Measurements from ENCODE around the gene ODAD4.
"Not testable (repeated sequence)": the region's sequence is repeated elsewhere in the genome, so short reads cannot be mapped to it uniquely, and the experiment has no call there.

Gene ODAD4

GRCh38 chr17:41914358-41914766, 16.1 kb upstream of the ODAD4 start:
- no peak for DNase-seq

- no peak for DNase-seq
Measured at GRCh38 chr17:41915020-41915419, 15.4 kb upstream of the ODAD4 start.

- peak in 2 of 3 donors; percentile 17 to 20 for DNase-seq
Measured at GRCh38 chr17:41915566-41915965, 14.9 kb upstream of the ODAD4 start.

- peak in 1 of 3 donors; percentile 22 for DNase-seq
Measured at GRCh38 chr17:41917192-41917591, 13.2 kb upstream of the ODAD4 start.

GRCh38 chr17:41917679-41918313, 12.6 kb upstream of the ODAD4 start:
- DNase-seq: no peak

GRCh38 chr17:41918314-41919164, 11.9 kb upstream of the ODAD4 start, which contains the start of gene ACLY:
ACLY (minus strand) TSS chr17:41918951; CDS start chr17:41913873, 5,078 bp downstream.
- peak; percentile 98 to 99 (median 99) for DNase-seq

GRCh38 chr17:41919165-41919817, 11.1 kb upstream of the ODAD4 start:
- DNase-seq: peak; percentile 46 to 70 (median 46)

GRCh38 chr17:41919840-41920579, 10.4 kb upstream of the ODAD4 start:
- no peak for DNase-seq

GRCh38 chr17:41920580-41920955, 9.8 kb upstream of the ODAD4 start:
- no peak for DNase-seq

- no peak for DNase-seq
Measured at GRCh38 chr17:41925991-41926590, 4.3 kb upstream of the ODAD4 start.

GRCh38 chr17:41928693-41929251, 1.6 kb upstream of the ODAD4 start:
- no peak for DNase-seq

GRCh38 chr17:41930833-41931156, 378 bp downstream of the ODAD4 start:
- DNase-seq: not testable (repeated sequence)

GRCh38 chr17:41931715-41932114, 1.3 kb downstream of the ODAD4 start:
- not testable (repeated sequence) for DNase-seq

- DNase-seq: peak; percentile 62 to 68 (median 63)
Measured at GRCh38 chr17:41932816-41933389, 2.5 kb downstream of the ODAD4 start.

GRCh38 chr17:41935641-41936040, 5.2 kb downstream of the ODAD4 start:
- no peak for DNase-seq

GRCh38 chr17:41937970-41938954, 7.8 kb downstream of the ODAD4 start:
- no peak for DNase-seq

GRCh38 chr17:41939044-41939692, 8.8 kb downstream of the ODAD4 start:
- DNase-seq: no peak

GRCh38 chr17:41939693-41940090, 9.3 kb downstream of the ODAD4 start:
- no peak for DNase-seq

GRCh38 chr17:41941168-41941567, 10.8 kb downstream of the ODAD4 start:
- no peak for DNase-seq
